GM12891 (cell line): ENCODE data around the gene SLC7A11.

Source experiments
- POLR2A ChIP-seq: IDR thresholded peaks from 2 replicates; pipeline ENCODE4 v1.6.1; 2011; ENCODE audit warnings: low read depth, low read length, control low read depth
- POLR2AphosphoS5 ChIP-seq: IDR thresholded peaks from 2 replicates; pipeline ENCODE4 v1.6.1; 2011; ENCODE audit warnings: low read depth, low read length, control low read depth
- POU2F2 ChIP-seq: IDR thresholded peaks from 2 replicates; pipeline ENCODE4 v1.6.1; 2011; ENCODE audit warnings: low read depth, mild to moderate bottlenecking, control low read depth, low read length, moderate library complexity
- SPI1 ChIP-seq: IDR thresholded peaks from 2 replicates; pipeline ENCODE4 v1.6.1; 2011; ENCODE audit warnings: low read depth, low read length, control low read depth
- TAF1 ChIP-seq: IDR thresholded peaks from 2 replicates; pipeline ENCODE4 v1.6.1; 2011; ENCODE audit warnings: low read depth, low read length, control low read depth

DNA sequence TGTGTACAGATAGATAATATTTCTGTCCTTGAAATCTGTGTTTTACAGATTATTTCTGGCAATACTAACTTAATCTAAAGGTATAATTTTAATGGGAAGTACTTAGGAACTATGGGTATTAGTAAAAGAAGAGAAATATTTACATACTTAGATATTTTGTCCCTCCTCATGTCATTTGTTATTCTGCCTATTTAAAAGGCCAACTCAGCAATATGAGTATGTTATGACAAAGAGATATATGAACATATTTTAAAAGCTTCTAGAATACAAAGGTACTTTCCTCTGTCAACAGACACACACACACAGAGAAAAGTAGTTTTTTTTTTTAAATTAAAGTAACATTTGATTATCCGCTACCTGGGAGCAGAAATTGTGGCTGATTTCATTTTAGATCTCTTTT lies 7.9 kb downstream of the SLC7A11 start:
- TF ChIP-seq POLR2A (no peak), SPI1 (no peak), TAF1 (no peak), POLR2AphosphoS5 (no peak), POU2F2 (no peak)
